OCI-LY3 (cell line): ENCODE data around the gene CTNND2.

Source experiments
- CTCF ChIP-seq: fragments of 200-600, 300-600 bp; sonication (generic); IDR thresholded peaks from 2 replicates; pipeline ENCODE4 v1.5.1; 2014; ENCODE audit warnings: antibody characterized with exemption, low read length, low read depth
- EZH2phosphoT487 ChIP-seq: fragments of 200-600 bp; shearing (Covaris generic); IDR thresholded peaks from 2 replicates; pipeline ENCODE4 v1.6.1; 2018; ENCODE audit warnings: antibody characterized with exemption, mixed run types, low read depth

GRCh38 chr5:11733840-11734192, 170.4 kb downstream of the CTNND2 start:
- TF ChIP-seq EZH2phosphoT487 (no peak), CTCF (no peak)
